Effector memory CD4-positive, alpha-beta T cell (primary cell): Measurements from ENCODE around the gene MGLL.

Experiments used
- DNase-seq, 3 donors: peaks; one replicate each; pipeline ENCODE4 v3.0.0-alpha.2; 2020
- H3K27ac ChIP-seq: 2 replicates; pipeline ENCODE4 v1.7.0; 2013; ENCODE audit warnings: mild to moderate bottlenecking, low read length, moderate library complexity; ENCODE audit not compliant: insufficient read depth, poor library complexity, severe bottlenecking
- H3K27me3 ChIP-seq: replicated peaks from 2 replicates; pipeline ENCODE4 v1.7.0; 2013; ENCODE audit warnings: mild to moderate bottlenecking, low read length; ENCODE audit not compliant: insufficient read depth, control insufficient read depth, poor library complexity, severe bottlenecking
- H3K36me3 ChIP-seq: 2 replicates; pipeline ENCODE4 v1.7.0; 2013; ENCODE audit warnings: mild to moderate bottlenecking, low read length, moderate library complexity; ENCODE audit not compliant: control insufficient read depth, insufficient read depth
- H3K4me1 ChIP-seq: 2 replicates; pipeline ENCODE4 v1.7.0; 2013; ENCODE audit warnings: low read length, mild to moderate bottlenecking; ENCODE audit not compliant: control insufficient read depth, insufficient read depth, poor library complexity, severe bottlenecking
- H3K4me3 ChIP-seq: 2 replicates; pipeline ENCODE4 v1.7.0; 2013; ENCODE audit warnings: low read length, low read depth, mild to moderate bottlenecking; ENCODE audit not compliant: insufficient read depth, poor library complexity, severe bottlenecking
- H3K9me3 ChIP-seq: 2 replicates; pipeline ENCODE4 v1.7.0; 2013; ENCODE audit warnings: mild to moderate bottlenecking, low read length, moderate library complexity; ENCODE audit not compliant: control insufficient read depth

MGLL gene

GRCh38 chr3:127730171-127730570 lies 92.1 kb downstream of the MGLL start:
- H3K27ac ChIP-seq, result no peak overlapping the region
- no peaks in the 10 kb centered on the region for H3K9me3 ChIP-seq
- H3K4me3 ChIP-seq, result no peak overlapping the region
- H3K27me3 ChIP-seq, result no peaks in the 10 kb centered on the region
- H3K4me1 ChIP-seq, result no peaks in the 10 kb centered on the region
- no peak for DNase-seq
- no peaks in the 10 kb centered on the region for H3K36me3 ChIP-seq

GRCh38 chr3:127729556-127730056 lies 92.7 kb downstream of the MGLL start:
- Histone ChIP-seq H3K4me3 (no peak overlapping the region), H3K36me3 (no peaks in the 10 kb centered on the region), H3K27me3 (no peaks in the 10 kb centered on the region), H3K4me1 (no peaks in the 10 kb centered on the region), H3K27ac (no peak overlapping the region), H3K9me3 (no peaks in the 10 kb centered on the region)
- DNase-seq, result no peak

- no peaks in the 10 kb centered on the region for H3K27me3 ChIP-seq
- no peak for DNase-seq
- no peaks in the 10 kb centered on the region for H3K36me3 ChIP-seq
- no peaks in the 10 kb centered on the region for H3K9me3 ChIP-seq
- H3K27ac ChIP-seq, result no peak overlapping the region
- no peak overlapping the region for H3K4me3 ChIP-seq
- H3K4me1 ChIP-seq, result no peaks in the 10 kb centered on the region
Observed at GRCh38 chr3:127728417-127729015, 93.8 kb downstream of the MGLL start.

- no peaks in the 10 kb centered on the region for H3K36me3 ChIP-seq
- no peaks in the 10 kb centered on the region for H3K27me3 ChIP-seq
- H3K9me3 ChIP-seq, result no peaks in the 10 kb centered on the region
- H3K4me3 ChIP-seq, result no peak overlapping the region
- DNase-seq, result no peak
- H3K4me1 ChIP-seq, result no peaks in the 10 kb centered on the region
- no peak overlapping the region for H3K27ac ChIP-seq
Observed at GRCh38 chr3:127726894-127727293, 95.4 kb downstream of the MGLL start.

GRCh38 chr3:127723011-127723567 lies 99.2 kb downstream of the MGLL start:
- H3K9me3 ChIP-seq, result no peaks in the 10 kb centered on the region
- DNase-seq, result no peak
- H3K4me1 ChIP-seq, result no peaks in the 10 kb centered on the region
- H3K27me3 ChIP-seq, result no peaks in the 10 kb centered on the region
- no peak overlapping the region for H3K27ac ChIP-seq
- H3K4me3 ChIP-seq, result no peak overlapping the region
- H3K36me3 ChIP-seq, result no peaks in the 10 kb centered on the region

- Histone ChIP-seq H3K4me3 (no peak overlapping the region), H3K9me3 (no peaks in the 10 kb centered on the region), H3K27ac (no peak overlapping the region), H3K27me3 (no peaks in the 10 kb centered on the region), H3K36me3 (no peaks in the 10 kb centered on the region), H3K4me1 (no peaks in the 10 kb centered on the region)
- DNase-seq, result no peak
Observed at GRCh38 chr3:127722091-127722784, 100.1 kb downstream of the MGLL start.

GRCh38 chr3:127720985-127721935 lies 101.1 kb downstream of the MGLL start:
- Histone ChIP-seq H3K4me3 (no peak overlapping the region), H3K4me1 (no peaks in the 10 kb centered on the region), H3K36me3 (no peaks in the 10 kb centered on the region), H3K27ac (no peak overlapping the region), H3K9me3 (no peaks in the 10 kb centered on the region), H3K27me3 (no peaks in the 10 kb centered on the region)
- no peak for DNase-seq

GRCh38 chr3:127720161-127720823 lies 102.0 kb downstream of the MGLL start:
- no peaks in the 10 kb centered on the region for H3K27me3 ChIP-seq
- no peaks in the 10 kb centered on the region for H3K4me1 ChIP-seq
- H3K27ac ChIP-seq, result no peak overlapping the region
- H3K9me3 ChIP-seq, result no peaks in the 10 kb centered on the region
- DNase-seq, result no peak
- no peaks in the 10 kb centered on the region for H3K36me3 ChIP-seq
- no peak overlapping the region for H3K4me3 ChIP-seq

- Histone ChIP-seq H3K9me3 (no peaks in the 10 kb centered on the region), H3K27ac (no peak overlapping the region), H3K36me3 (no peaks in the 10 kb centered on the region), H3K27me3 (no peaks in the 10 kb centered on the region), H3K4me1 (no peaks in the 10 kb centered on the region), H3K4me3 (no peak overlapping the region)
- DNase-seq, result no peak
Observed at GRCh38 chr3:127719369-127719768, 102.9 kb downstream of the MGLL start.
